22Rv1 (cell line): Measurements from ENCODE around the gene EFNB1.

Experiments used
- CTCF ChIP-seq: fragments of 450-650 bp; IDR thresholded peaks from 2 replicates; pipeline ENCODE4 v1.5.1; 2017; ENCODE audit warnings: mild to moderate bottlenecking
- ZFX ChIP-seq: fragments of 450-650 bp; IDR thresholded peaks from 2 replicates; pipeline ENCODE4 v1.6.1; 2017; ENCODE audit warnings: antibody characterized with exemption, borderline replicate concordance

- TF ChIP-seq CTCF (no peak), ZFX (no peak)
These were observed 36.7 kb upstream of the EFNB1 start for GRCh38 chrX:68792083-68792482.
